ENCODE results near the gene CASR. TPM values are rescaled to one million over a fixed set of nuclear protein-coding genes. Genes with fewer than 3 reads are reported as not detected.
A peak's percentile ranks its signal among the peaks of the same experiment; 100 is the strongest.

Gene CASR
- total RNA-seq, 4 donors from 2014 or later, result 0.37 to 1.4 TPM; not detected in 2

DNA sequence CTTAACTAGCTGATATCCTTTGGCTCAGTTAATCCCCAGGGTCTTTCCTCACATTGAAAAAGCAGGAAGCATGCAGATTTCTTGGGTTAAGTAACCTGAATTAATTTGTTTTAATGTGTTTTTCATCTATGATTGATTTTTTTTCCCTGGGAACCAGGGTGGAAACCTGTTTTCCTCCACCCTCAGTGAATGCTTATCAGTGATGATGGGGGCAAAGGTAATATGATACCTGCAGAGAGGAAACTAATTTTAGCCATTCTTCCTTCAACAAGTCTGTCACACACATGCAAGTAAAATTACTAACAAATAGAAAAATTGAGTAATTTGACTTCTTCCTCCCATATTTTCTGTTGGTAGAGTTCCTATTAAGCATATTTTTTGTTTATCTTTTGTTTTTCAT, 5.9 kb downstream of the CASR start:
- in situ Hi-C loops (cut with MboI; ENCODE audit: low pct_ligation_motif_present in 1 of 4, low pct_unique_long_range_greater_than_20kb in 1 of 4, low sequenced_read_pairs in 3 of 4), result no loop called here
- Histone ChIP-seq H3K27ac (peak overlapping the region in 1 of 4 donors; percentile 40), H3K4me1 (peaks cover 0 to 22% (median 6%) of the 10 kb centered on the region in 4 donors), H3K9me3 (no peaks in the 10 kb centered on the region), H3K36me3 (no peaks in the 10 kb centered on the region), H3K27me3 (peaks cover 9% of the 10 kb centered on the region), H3K4me3 (no peak overlapping the region)
- TF ChIP-seq POLR2A (IDR thresholded peaks at IDR 0.05) (no peak), EP300 (IDR thresholded peaks at IDR 0.05; ENCODE audit: low read depth) (no peak), POLR2AphosphoS5 (IDR thresholded peaks at IDR 0.05) (no peak)
- TF ChIP-seq, protein P1, sequence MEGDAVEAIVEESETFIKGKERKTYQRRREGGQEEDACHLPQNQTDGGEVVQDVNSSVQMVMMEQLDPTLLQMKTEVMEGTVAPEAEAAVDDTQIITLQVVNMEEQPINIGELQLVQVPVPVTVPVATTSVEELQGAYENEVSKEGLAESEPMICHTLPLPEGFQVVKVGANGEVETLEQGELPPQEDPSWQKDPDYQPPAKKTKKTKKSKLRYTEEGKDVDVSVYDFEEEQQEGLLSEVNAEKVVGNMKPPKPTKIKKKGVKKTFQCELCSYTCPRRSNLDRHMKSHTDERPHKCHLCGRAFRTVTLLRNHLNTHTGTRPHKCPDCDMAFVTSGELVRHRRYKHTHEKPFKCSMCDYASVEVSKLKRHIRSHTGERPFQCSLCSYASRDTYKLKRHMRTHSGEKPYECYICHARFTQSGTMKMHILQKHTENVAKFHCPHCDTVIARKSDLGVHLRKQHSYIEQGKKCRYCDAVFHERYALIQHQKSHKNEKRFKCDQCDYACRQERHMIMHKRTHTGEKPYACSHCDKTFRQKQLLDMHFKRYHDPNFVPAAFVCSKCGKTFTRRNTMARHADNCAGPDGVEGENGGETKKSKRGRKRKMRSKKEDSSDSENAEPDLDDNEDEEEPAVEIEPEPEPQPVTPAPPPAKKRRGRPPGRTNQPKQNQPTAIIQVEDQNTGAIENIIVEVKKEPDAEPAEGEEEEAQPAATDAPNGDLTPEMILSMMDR (IDR thresholded peaks at IDR 0.05), result no peak
- DNase-seq, result no peak
- intact Hi-C loops (cut with DNase I; ENCODE audit: low total_unique reads), result no loop called here

DNA sequence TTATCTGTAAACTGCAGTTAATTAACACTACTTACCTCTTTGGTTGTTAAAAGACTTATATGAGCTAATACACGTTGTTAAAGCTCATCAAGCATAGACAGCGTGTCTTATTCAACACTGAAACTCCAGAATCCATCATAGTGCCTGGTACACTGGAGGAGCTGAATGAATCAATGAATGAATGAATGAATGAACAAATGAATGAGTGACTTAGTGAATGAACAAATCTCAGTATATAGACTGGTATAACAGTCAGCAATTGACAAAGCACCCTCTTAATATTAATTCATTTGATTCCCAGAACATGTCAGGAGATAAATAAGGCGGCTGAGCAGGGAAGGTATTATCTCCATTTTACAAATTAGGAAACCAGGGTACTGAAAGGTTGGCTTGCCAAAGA, 7.1 kb downstream of the CASR start:
- no peak for DNase-seq
- Histone ChIP-seq H3K9me3 (no peaks in the 10 kb centered on the region), H3K4me1 (peaks cover 0 to 20% (median 4%) of the 10 kb centered on the region in 4 donors), H3K27ac (no peak overlapping the region), H3K4me3 (no peak overlapping the region), H3K36me3 (no peaks in the 10 kb centered on the region), H3K27me3 (no peaks in the 10 kb centered on the region)
- TF ChIP-seq, protein P1 (IDR thresholded peaks at IDR 0.05), result no peak
- TF ChIP-seq POLR2A (IDR thresholded peaks at IDR 0.05) (no peak), EP300 (IDR thresholded peaks at IDR 0.05; ENCODE audit: low read depth) (no peak), POLR2AphosphoS5 (IDR thresholded peaks at IDR 0.05) (no peak)
- in situ Hi-C loops (cut with MboI; ENCODE audit: low pct_ligation_motif_present in 1 of 4, low pct_unique_long_range_greater_than_20kb in 1 of 4, low sequenced_read_pairs in 3 of 4), result no loop called here
- intact Hi-C loops (cut with DNase I; ENCODE audit: low total_unique reads), result no loop called here
- WGBS, 2 donors (ENCODE audit: low coverage in 1 of 2), result 81 to 100% methylated on average over 2 to 3 of the region's 3 CpGs

DNA sequence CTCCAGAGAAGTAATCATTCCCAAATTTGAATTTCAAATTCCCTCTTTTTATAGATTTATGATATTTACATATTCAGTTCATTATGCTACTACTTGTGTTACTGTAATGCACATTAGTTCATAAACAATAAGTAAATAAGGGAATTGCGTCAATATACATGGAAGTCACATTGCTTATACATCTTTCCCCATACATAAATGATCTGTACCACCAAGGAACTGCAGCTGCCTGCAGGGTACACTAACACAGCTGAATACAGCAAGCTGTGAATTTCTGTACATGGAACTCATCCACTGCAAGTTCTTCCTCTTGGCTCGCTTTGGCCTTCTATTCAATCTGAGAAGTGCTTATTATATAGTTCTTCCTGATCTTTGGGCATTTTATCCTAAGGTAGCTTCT, 15.5 kb downstream of the CASR start:
- intact Hi-C loops (cut with DNase I; ENCODE audit: low total_unique reads) (no loop called here), in situ Hi-C loops (cut with MboI; ENCODE audit: low pct_ligation_motif_present in 1 of 4, low pct_unique_long_range_greater_than_20kb in 1 of 4, low sequenced_read_pairs in 3 of 4) (no loop called here)
- no peak for DNase-seq
- 60 to 63% methylated on average over 2 of the region's 2 CpGs for WGBS, 2 donors (ENCODE audit: low coverage in 1 of 2)
- no peak overlapping the region for H3K27ac ChIP-seq
- no peaks in the 10 kb centered on the region for H3K36me3 ChIP-seq
- H3K27me3 ChIP-seq, result no peaks in the 10 kb centered on the region
- H3K4me1 ChIP-seq, result no peaks in the 10 kb centered on the region
- H3K4me3 ChIP-seq, result no peak overlapping the region
- TF ChIP-seq POLR2AphosphoS5 (IDR thresholded peaks at IDR 0.05) (no peak), POLR2A (IDR thresholded peaks at IDR 0.05) (no peak), EP300 (IDR thresholded peaks at IDR 0.05; ENCODE audit: low read depth) (no peak)
- TF ChIP-seq, protein P1 (IDR thresholded peaks at IDR 0.05), result no peak
- H3K9me3 ChIP-seq, result no peaks in the 10 kb centered on the region

DNA sequence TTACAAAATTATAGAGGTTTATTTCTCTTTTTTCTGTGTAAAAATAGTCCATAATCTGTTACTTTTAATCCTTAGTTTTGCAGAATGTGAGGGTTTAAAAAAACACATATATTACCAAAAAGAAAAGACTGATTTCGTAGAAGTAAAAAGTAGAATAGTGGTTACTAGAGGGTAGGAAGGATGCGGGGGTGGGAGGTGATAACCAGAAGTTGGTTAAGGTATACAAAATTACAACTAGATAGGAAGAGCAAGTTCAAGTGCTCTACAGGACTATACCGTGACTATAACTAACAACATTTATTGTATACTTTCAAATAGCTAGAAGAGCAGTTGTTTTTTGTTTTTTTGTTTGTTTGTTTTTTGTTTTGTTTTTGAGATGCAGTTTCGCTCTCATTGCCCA, 16.1 kb downstream of the CASR start:
- no peak for TF ChIP-seq POLR2A (IDR thresholded peaks at IDR 0.05)
- TF ChIP-seq, protein P1 (IDR thresholded peaks at IDR 0.05), result no peak
- TF ChIP-seq EP300 (IDR thresholded peaks at IDR 0.05; ENCODE audit: low read depth), result no peak
- no peak for TF ChIP-seq POLR2AphosphoS5 (IDR thresholded peaks at IDR 0.05)
- Histone ChIP-seq H3K4me3 (no peak overlapping the region), H3K36me3 (no peaks in the 10 kb centered on the region), H3K9me3 (no peaks in the 10 kb centered on the region), H3K4me1 (no peaks in the 10 kb centered on the region), H3K27me3 (no peaks in the 10 kb centered on the region), H3K27ac (no peak overlapping the region)
- 51 to 86% methylated on average over 3 to 4 of the region's 4 CpGs for WGBS, 2 donors (ENCODE audit: low coverage in 1 of 2)
- no peak for DNase-seq
- in situ Hi-C loops (cut with MboI; ENCODE audit: low pct_ligation_motif_present in 1 of 4, low pct_unique_long_range_greater_than_20kb in 1 of 4, low sequenced_read_pairs in 3 of 4), result no loop called here
- intact Hi-C loops (cut with DNase I; ENCODE audit: low total_unique reads), result no loop called here

Data from transverse colon (tissue), 4 donors.